ENCODE data around the gene SLITRK6. TPM values are rescaled to one million over a fixed set of nuclear protein-coding genes. Genes with fewer than 3 reads are reported as not detected.

Gene SLITRK6
- total and polyA plus RNA-seq, 8 donors, result 0.25 to 11.7 (median 1.1) TPM; not detected in 2

- no peak for DNase-seq
- Histone ChIP-seq H3K27ac (no peak overlapping the region), H3K4me3 (no peak overlapping the region), H3K9me3 (no peaks in the 10 kb centered on the region), H3K27me3 (no peaks in the 10 kb centered on the region), H3K36me3 (no peaks in the 10 kb centered on the region), H3K4me1 (no peaks in the 10 kb centered on the region)
- intact Hi-C loops (cut with DNase I; ENCODE audit: low total_unique reads), result no loop called here
- TF ChIP-seq CTCF (IDR thresholded peaks at IDR 0.05) (no peak), POLR2AphosphoS5 (IDR thresholded peaks at IDR 0.05) (no peak), POLR2A (IDR thresholded peaks at IDR 0.05) (no peak), EP300 (IDR thresholded peaks at IDR 0.05) (no peak)
- WGBS, 5 donors, result 65 to 76% (median 75%) methylated on average over 2 of the region's 2 CpGs
Measured at GRCh38 chr13:85819513-85819912, 20.3 kb upstream of the SLITRK6 start.

- no peaks in the 10 kb centered on the region for H3K4me1 ChIP-seq
- no peak overlapping the region for H3K27ac ChIP-seq
- no peaks in the 10 kb centered on the region for H3K36me3 ChIP-seq
- DNase-seq, result no peak
- intact Hi-C loops (cut with DNase I; ENCODE audit: low total_unique reads), result no loop called here
- H3K27me3 ChIP-seq, result no peaks in the 10 kb centered on the region
- H3K9me3 ChIP-seq, result no peaks in the 10 kb centered on the region
- TF ChIP-seq POLR2AphosphoS5 (IDR thresholded peaks at IDR 0.05) (no peak), EP300 (IDR thresholded peaks at IDR 0.05) (no peak), CTCF (IDR thresholded peaks at IDR 0.05) (no peak), POLR2A (IDR thresholded peaks at IDR 0.05) (no peak)
- H3K4me3 ChIP-seq, result no peak overlapping the region
Measured at GRCh38 chr13:85816413-85816812, 17.2 kb upstream of the SLITRK6 start.

DNA sequence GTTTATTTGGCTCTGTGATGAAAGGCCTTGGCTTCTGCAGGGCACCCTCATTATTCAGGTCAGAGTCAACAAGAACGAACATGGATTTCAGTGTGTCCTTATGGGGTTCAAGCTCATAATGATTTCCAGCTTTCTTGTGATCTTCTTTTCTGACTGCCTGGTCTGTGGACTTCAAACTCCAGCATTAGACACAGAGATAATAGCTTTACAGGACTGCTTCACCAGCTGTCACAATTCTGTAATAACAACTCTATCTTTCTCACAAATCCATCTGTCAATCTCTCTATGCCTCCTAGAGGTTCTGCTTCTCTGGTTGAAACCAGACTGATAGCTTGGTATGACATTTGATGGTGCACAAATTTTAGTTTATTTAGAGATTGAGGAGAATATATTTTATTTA lies 13.1 kb upstream of the SLITRK6 start:
- TF ChIP-seq POLR2A (IDR thresholded peaks at IDR 0.05) (no peak), CTCF (IDR thresholded peaks at IDR 0.05) (no peak), EP300 (IDR thresholded peaks at IDR 0.05) (no peak), POLR2AphosphoS5 (IDR thresholded peaks at IDR 0.05) (no peak)
- no peaks in the 10 kb centered on the region for H3K27me3 ChIP-seq
- H3K36me3 ChIP-seq, result no peaks in the 10 kb centered on the region
- H3K27ac ChIP-seq, result no peak overlapping the region
- H3K9me3 ChIP-seq, result no peaks in the 10 kb centered on the region
- no peaks in the 10 kb centered on the region for H3K4me1 ChIP-seq
- WGBS, 5 donors, result 74 to 94% (median 85%) methylated on average over 1 of the region's 1 CpG
- no peak overlapping the region for H3K4me3 ChIP-seq
- DNase-seq, result no peak
- intact Hi-C loops (cut with DNase I; ENCODE audit: low total_unique reads), result no loop called here

DNA sequence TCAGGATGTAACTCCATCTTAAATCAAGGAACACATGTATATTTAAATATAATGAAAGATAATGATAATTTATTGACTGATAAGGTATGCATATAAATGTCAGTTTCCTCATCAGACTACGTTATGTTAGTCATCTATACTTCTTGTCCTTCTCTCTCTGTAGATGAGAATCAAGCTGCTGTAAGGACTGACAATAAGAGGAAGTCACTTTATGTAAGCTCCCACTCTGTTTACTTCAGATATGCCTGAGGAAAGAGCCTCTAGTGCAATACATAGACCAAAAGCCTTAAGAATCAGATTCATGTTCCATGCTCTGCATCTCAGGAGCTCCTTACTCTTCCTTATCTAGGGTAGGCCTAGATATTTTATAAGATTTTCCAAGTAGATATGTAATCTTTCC lies 9.6 kb upstream of the SLITRK6 start:
- no peak for DNase-seq
- Histone ChIP-seq H3K4me3 (no peak overlapping the region), H3K4me1 (no peaks in the 10 kb centered on the region), H3K9me3 (no peaks in the 10 kb centered on the region), H3K27me3 (no peaks in the 10 kb centered on the region), H3K36me3 (no peaks in the 10 kb centered on the region), H3K27ac (no peak overlapping the region)
- TF ChIP-seq POLR2A (IDR thresholded peaks at IDR 0.05), result no peak
- no peak for TF ChIP-seq CTCF (IDR thresholded peaks at IDR 0.05)
- no peak for TF ChIP-seq EP300 (IDR thresholded peaks at IDR 0.05)
- no peak for TF ChIP-seq POLR2AphosphoS5 (IDR thresholded peaks at IDR 0.05)
- 18 to 41% (median 28%) methylated on average over 1 of the region's 1 CpG for WGBS, 5 donors
- intact Hi-C loops (cut with DNase I; ENCODE audit: low total_unique reads), result loop anchor here (5.0 kb wide), 1 partner anchor 892 kb away; no protein-coding TSS in a partner anchor

Measured in stomach (tissue), 9 donors.